Fibroblast of gingiva (primary cell): ENCODE data around the gene MND1.
"Not testable (repeated sequence)": the region's sequence is repeated elsewhere in the genome, so short reads cannot be mapped to it uniquely, and the experiment has no call there.

ENCODE experiments used
- DNase-seq: peaks from one replicate; pipeline ENCODE4 v3.0.0-alpha.2; 2011; ENCODE audit warnings: low read depth

MND1 gene

DNA sequence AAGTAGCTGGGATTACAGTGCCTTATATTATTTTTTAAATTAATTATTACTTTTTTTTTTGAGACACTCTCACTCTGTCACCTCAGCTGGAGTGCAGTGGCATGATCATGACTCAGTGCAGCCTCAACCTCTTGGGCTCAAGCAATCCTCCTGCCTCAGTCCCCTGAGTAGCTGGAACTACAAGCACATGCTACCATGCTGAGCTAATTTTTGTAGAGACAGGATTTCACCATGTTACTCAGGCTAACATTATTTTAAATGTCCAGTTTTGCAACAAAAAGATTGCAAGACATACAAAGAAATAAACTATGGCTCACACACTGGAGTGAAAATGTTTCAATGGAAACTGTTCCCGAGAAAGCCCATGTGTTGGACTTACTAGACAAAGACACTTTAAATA, 59.2 kb downstream of the MND1 start:
- DNase-seq = peak; percentile 70

- no peak for DNase-seq
Observed at GRCh38 chr4:153407906-153408305, 63.4 kb downstream of the MND1 start.

DNA sequence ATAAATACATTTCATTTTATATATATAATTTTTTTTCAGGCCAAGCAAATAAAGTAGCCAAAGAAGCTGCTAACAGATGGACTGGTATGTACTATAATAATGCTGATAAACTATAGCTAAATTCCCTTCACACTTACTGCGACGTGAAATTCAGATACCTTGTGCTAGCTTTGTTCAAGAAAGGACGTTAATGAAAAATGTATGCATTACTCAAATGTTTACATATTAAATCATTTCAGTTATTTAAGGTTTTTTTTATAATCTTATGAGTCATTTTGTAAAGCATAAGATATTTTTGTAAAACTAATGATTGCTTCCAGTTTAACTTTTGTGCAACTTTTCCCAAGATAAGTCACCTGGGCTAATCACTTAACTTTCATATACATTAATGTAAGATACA, 64.4 kb downstream of the MND1 start:
- DNase-seq = no peak

DNA sequence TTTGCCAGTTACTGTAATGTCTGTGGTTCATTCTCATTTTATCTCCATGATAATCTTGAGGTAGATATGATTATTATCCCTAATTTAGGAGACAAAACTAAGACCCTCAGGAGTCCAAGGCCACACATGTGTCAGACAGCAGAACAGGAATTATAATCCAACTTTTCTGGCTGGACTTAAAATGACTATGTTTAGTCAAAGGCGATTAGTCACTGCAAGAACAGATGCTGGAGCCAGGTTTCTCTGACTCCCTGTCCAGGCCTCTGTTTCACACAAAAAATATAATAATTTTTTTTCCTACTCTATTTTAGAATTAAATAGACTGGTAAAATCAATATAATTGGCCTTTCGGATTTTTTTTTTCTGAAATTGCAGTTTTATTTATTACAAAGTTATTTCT, 64.9 kb downstream of the MND1 start:
- peak; percentile 44 for DNase-seq

DNA sequence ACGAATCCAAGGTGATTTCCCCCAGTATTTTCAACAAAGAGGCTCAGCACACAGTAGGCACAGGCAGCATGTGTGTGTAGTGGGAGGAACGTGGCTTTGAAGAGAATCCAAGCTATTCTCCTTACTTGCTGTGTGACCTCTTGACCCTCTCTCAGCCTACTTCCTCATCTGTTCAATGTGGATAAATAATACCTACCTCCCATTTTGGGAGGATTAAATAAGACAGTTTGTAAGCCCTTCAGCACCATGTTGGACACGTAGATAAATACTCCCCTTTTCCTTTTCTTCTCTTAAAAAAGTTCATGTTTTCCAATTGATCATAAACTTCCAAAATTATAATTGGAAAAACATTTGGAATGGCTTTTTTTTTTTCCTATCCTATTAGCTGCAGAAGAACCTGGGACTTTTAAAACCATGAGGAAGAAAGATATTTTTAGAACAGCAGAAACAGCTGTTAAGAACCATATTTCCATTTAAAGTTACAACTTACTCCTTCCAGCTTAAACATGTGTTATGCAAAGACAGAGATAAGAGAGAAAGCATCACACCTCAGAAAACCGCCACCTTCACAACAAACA, 65.5 kb downstream of the MND1 start:
- DNase-seq = no peak

DNA sequence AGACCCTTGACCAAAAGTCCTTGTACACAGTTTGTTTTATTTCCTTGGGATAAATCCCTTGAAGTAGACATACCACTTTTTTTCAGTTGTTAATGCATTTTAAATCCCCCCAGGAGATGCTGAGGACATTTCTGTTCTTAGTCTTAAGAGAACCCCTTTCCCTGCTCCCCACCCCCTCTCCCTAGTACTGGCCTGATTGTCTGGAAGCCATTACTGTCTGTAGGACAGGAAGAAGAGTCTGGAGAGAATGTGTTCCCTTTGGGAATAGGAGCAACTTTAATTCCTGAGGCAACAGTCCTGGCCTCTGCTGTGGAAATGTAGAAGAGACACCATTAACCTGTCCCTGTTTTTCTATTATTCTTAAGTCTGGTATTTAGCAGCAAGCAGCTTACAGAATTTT, 69.4 kb downstream of the MND1 start:
- DNase-seq = no peak

DNA sequence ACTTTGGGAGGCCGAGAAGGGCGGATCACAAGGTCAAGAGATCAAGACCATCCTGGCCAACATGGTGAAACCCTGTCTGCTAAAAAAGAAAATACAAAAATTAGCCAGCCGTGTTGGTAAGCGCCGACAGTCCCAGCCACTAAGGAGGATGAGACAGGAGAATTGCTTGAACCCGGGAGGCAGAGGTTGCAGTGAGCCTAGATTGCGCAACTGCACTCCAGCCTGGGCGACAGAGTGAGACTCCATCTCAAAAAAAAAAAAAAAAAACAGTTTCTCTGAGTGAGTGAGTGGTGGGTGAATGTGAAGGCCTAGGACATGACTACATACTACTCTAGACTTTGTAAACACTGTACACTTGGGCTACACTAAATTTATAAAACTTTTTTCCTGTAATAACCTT, 72.0 kb downstream of the MND1 start:
- DNase-seq = not testable (repeated sequence)

- peak; percentile 36 for DNase-seq
Observed at GRCh38 chr4:153418121-153418520, 73.6 kb downstream of the MND1 start.

DNA sequence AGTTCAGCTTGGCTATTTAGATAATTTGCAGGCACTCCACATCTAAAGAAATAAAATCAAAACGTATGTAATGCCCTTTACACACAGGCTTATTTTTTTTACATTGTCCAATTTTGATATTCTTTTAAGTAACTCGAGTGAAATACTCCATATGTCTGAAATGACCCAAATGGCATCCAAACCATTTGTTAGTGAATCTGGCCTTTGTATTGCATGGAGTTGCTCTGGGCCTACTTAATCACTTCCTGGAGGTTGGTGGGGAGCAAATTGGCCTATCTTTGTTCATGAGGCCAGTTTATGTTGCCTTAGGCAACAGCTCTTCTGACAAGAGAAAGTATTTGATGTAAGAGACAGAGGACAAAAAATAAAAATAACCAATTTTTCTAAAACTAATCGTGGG, 74.1 kb downstream of the MND1 start:
- DNase-seq = peak; percentile 43

GRCh38 chr4:153419029-153419428, 74.5 kb downstream of the MND1 start:
- no peak for DNase-seq

- no peak for DNase-seq
Observed at GRCh38 chr4:153419673-153420278, 75.3 kb downstream of the MND1 start.

DNA sequence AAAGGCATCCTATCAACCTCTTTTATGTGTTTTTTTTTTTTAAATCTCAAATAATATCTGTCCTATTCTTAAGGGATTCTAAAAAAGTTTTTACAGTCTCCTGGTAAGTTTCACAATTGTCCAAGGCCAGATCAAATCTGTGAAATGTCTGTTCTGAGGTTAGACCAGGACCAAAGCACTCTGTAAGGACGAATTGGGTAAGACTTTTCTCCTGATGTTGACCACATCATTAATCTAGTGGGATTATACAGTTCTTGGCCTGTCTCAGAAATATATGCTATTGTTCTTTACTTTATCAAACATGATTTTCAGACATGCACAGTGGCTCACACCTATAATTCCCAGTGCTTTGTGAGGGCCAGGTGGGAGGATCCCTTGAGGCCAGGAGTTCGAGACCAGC, 75.9 kb downstream of the MND1 start:
- DNase-seq = no peak

DNA sequence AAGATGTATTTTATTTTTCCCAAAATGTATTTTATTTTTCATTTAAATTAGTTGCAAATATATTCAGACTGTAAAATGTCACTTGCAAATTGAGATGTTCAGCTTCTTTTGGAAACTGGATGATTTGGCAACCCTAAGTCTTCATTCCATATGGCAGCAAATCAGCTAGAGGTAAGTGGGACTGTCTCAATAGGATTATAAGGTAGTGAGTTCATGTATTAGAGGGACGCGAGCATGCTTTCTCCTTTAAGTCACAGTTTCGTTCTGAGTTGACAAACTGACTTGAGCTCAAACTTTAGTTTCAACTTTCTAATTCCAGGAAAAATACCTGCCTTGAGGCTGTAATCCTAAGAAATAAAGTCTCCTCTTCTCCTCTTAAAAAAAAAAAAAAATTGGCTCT, 77.5 kb downstream of the MND1 start:
- DNase-seq = no peak

GRCh38 chr4:153426207-153426885, 81.9 kb downstream of the MND1 start:
- DNase-seq = peak; percentile 43

DNA sequence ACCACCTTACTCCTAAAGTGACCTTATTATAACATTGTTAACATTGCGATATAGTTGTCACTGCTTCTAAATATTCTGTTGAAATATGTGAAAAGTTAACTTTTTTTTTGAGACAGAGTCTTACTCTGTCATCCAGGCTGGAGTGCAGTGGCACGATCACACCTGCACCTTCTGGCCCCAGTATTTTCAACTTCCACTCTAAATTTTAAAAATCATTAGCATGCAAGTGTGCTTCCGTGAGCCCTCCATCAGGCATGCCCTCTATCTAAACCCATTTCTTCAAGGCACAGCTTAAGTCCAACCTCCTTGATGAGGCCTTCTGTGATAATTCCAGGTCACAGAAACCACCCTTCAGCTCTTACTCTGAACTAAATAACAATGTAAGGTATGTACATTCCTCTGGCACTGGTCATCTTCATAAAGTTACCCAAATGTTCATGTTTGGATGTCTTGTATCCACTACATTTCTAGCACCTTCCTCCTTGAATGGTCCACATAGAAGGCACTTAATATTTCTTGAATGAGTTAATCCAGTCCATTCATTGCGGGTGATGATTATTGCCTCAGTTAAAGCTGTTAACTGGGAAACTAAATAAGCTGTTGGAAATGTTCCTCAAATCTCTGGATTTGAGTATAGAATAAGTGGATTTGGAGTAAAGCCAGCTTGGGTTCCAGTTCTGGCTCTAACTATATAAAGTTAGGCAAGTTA, 83.0 kb downstream of the MND1 start:
- DNase-seq = no peak

GRCh38 chr4:153428941-153429475, 84.5 kb downstream of the MND1 start:
- DNase-seq = no peak

DNA sequence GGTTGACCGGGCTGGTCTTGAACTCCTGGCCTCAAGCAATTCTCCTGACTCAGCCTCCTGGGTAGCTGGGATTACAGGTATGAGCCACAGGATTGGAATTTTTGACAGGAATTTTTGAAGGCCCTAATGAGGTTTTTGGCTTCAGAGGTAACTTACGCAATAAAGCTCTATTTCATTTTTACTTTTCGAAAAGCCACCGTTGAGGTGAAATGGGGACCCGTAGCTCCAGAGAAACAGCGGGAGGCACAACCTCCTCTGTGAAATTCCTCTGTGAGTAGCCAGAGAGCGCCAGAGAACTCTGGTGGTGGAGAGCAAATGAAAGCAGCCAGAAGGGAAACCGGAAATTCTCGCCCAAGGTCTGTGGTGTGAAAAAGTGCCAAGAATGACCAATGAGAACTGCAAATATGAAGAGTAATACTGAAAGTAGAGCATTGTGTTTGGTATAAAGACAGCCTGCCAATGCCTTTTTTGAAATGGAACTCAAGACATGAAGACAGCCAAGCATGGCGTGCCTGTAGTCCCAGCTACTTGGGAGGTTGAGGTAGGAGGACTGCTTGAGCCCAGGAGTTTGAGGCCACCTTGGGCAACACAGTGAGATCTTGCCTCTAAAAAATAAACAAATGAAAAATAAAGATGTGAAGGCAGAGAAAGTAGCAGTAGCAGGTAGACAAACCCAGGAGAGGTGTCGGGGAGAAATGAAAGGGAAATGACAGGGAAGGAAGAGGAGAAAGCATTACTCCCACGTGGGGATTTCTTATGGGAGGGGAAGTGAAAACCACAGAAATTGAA, 88.7 kb downstream of the MND1 start:
- peak; percentile 83 for DNase-seq

GRCh38 chr4:153433754-153434105, 89.2 kb downstream of the MND1 start:
- no peak for DNase-seq

DNA sequence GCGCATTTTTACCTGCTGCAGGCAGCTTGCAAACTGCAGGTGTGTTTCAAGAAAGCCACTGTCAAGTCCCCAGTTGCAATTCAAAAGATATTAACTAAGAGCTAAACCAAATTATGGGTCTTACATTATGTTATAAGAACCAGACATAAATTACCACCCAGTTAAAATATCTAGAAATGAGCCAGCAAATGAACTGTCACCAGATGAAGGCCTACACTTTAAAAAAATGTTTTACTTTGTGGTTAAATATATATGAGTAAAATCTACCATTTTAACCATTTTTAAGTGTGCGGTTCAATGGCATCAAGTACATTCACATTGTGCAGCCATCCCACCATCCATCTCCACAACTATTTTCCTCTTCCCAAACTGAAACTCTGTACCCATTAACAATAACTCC, 89.7 kb downstream of the MND1 start:
- no peak for DNase-seq

- DNase-seq = no peak
Observed at GRCh38 chr4:153438916-153439756, 94.6 kb downstream of the MND1 start.

GRCh38 chr4:153439831-153440230, 95.3 kb downstream of the MND1 start:
- no peak for DNase-seq
